Measurements from ENCODE around the gene EYS.

DNA sequence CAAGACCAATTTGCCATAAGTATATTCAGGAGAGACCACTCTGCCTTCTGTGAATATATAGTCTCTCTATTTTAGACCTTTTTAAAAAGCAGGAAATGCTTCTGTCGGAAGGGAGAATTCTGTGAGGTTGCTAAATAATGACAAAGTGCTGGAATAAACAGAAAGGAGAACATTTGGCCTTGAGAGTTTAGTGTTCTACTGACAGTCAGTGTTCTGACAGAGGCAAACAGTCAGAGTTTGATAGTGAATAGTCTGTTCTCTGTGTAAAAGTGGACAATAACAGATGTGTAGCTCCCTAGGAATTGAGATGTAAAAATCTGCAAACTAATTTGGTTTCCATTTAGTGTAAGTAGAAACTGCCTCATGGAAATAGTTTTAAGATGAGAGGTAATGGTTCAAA lies 1850.8 kb downstream of the EYS start:
- TF ChIP-seq, protein P1, sequence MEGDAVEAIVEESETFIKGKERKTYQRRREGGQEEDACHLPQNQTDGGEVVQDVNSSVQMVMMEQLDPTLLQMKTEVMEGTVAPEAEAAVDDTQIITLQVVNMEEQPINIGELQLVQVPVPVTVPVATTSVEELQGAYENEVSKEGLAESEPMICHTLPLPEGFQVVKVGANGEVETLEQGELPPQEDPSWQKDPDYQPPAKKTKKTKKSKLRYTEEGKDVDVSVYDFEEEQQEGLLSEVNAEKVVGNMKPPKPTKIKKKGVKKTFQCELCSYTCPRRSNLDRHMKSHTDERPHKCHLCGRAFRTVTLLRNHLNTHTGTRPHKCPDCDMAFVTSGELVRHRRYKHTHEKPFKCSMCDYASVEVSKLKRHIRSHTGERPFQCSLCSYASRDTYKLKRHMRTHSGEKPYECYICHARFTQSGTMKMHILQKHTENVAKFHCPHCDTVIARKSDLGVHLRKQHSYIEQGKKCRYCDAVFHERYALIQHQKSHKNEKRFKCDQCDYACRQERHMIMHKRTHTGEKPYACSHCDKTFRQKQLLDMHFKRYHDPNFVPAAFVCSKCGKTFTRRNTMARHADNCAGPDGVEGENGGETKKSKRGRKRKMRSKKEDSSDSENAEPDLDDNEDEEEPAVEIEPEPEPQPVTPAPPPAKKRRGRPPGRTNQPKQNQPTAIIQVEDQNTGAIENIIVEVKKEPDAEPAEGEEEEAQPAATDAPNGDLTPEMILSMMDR (IDR thresholded peaks at IDR 0.05): no peak
- TF ChIP-seq POLR2A (IDR thresholded peaks at IDR 0.05) (no peak), POLR2AphosphoS5 (IDR thresholded peaks at IDR 0.05) (no peak)

Data from gastroesophageal sphincter (tissue), 3 donors.